SK-N-MC (cell line): ENCODE data around the gene NDUFAF7.

ENCODE experiments used
- EZH2 ChIP-seq: fragments of 200-600 bp; sonication (generic); IDR thresholded peaks from one replicate; pipeline ENCODE4 v1.6.1; 2017; ENCODE audit warnings: antibody characterized with exemption
- FOXP2 ChIP-seq: optimal IDR thresholded peaks from 2 replicates; pipeline ENCODE3; 2011; ENCODE audit warnings: mild to moderate bottlenecking, moderate library complexity; ENCODE audit not compliant: insufficient read depth; ENCODE audit errors: extremely low read length, control extremely low read depth
- POLR2AphosphoS5 ChIP-seq: IDR thresholded peaks from 2 replicates; pipeline ENCODE4 v1.6.1; 2012; ENCODE audit warnings: mild to moderate bottlenecking, low read depth, low read length, borderline replicate concordance

GRCh38 chr2:37284381-37284780 lies 52.9 kb downstream of the NDUFAF7 start:
- TF ChIP-seq POLR2AphosphoS5 (no peak), FOXP2 (no peak), EZH2 (no peak)
